Panc1 (cell line): ENCODE results near the gene HEPACAM. TPM values are rescaled to one million over a fixed set of nuclear protein-coding genes. Genes with fewer than 3 reads are reported as not detected.

Experiments used
- ATAC-seq: fragments of 200-7000 bp; cut with Tn5 transposase; 2 replicates; pipeline ENCODE4 v1.9.1; 2020; ENCODE audit warnings: mild to moderate bottlenecking, moderate library complexity
- BruUV-seq: library from RNA; stranded (reverse); fragments of 400-500 nt; replicated peaks from 2 replicates; lab custom pipeline; 2021; lab: Mats Ljungman, UMichigan
- CTCF ChIA-PET: fragments of 300-600 bp; sonication (Branson Sonifier 250); formaldehyde crosslinking; loops from one replicate; lab custom pipeline; 2022; ENCODE audit warnings: antibody characterized with exemption; lab: Charles Lee
- POLR2A ChIA-PET: fragments of 300-600 bp; sonication (Branson Sonifier 250); formaldehyde crosslinking; loops from one replicate; lab custom pipeline; 2022; ENCODE audit warnings: antibody characterized with exemption; lab: Charles Lee
- DNase-seq: peaks from one replicate; pipeline ENCODE4 v3.0.0-alpha.2; 2010; ENCODE audit warnings: low read depth, low spot score
- H3K27ac ChIP-seq: 2 replicates; pipeline ENCODE4 v1.5.1; 2011; ENCODE audit warnings: mild to moderate bottlenecking, low read length, inconsistent platforms
- H3K27me3 ChIP-seq: fragments of 200-500 bp; sonication (Bioruptor generic); 2 replicates; pipeline ENCODE4 v1.6.0; 2014; ENCODE audit warnings: low read length, inconsistent platforms; ENCODE audit not compliant: control insufficient read depth, insufficient read depth
- H3K36me3 ChIP-seq: fragments of 200-500 bp; sonication (Bioruptor generic); 2 replicates; pipeline ENCODE4 v1.5.1; 2014; ENCODE audit warnings: inconsistent platforms, mild to moderate bottlenecking, low read length, moderate library complexity; ENCODE audit not compliant: control insufficient read depth, insufficient read depth
- H3K4me1 ChIP-seq: 2 replicates; pipeline ENCODE4 v1.5.1; 2011; ENCODE audit warnings: inconsistent platforms, mild to moderate bottlenecking, low read length, moderate library complexity; ENCODE audit not compliant: control insufficient read depth, insufficient read depth
- H3K4me3 ChIP-seq, 2 experiments: 2 replicates each; pipeline ENCODE4 v1.5.1; 2011 to 2012; ENCODE audit warnings: low read depth in 2 of 2, low read length in 2 of 2, mild to moderate bottlenecking in 2 of 2, inconsistent platforms in 1 of 2, moderate library complexity in 1 of 2
- H3K9me3 ChIP-seq: fragments of 200-500 bp; sonication (Bioruptor generic); 2 replicates; pipeline ENCODE4 v1.5.1; 2014; ENCODE audit warnings: low read depth, mild to moderate bottlenecking, inconsistent platforms, low read length, moderate library complexity; ENCODE audit not compliant: control insufficient read depth, insufficient read depth
- CTCF ChIP-seq: fragments of 450-650 bp; IDR thresholded peaks from 2 replicates; pipeline ENCODE4 v1.5.1; 2017; ENCODE audit warnings: mild to moderate bottlenecking
- POLR2AphosphoS5 ChIP-seq: IDR thresholded peaks from 2 replicates; pipeline ENCODE4 v1.6.1; 2012; ENCODE audit warnings: mild to moderate bottlenecking, low read depth, low read length, moderate library complexity
- SIN3A ChIP-seq: IDR thresholded peaks from 2 replicates; pipeline ENCODE4 v1.6.1; 2012; ENCODE audit warnings: low read depth, mild to moderate bottlenecking, low read length, moderate library complexity, borderline replicate concordance; ENCODE audit not compliant: insufficient read depth
- TCF7L2 ChIP-seq: IDR thresholded peaks from 2 replicates; pipeline ENCODE4 v1.6.1; 2011; ENCODE audit warnings: mild to moderate bottlenecking, low read depth, low read length, inconsistent platforms
- in situ Hi-C: cut with HindIII; loops from 2 replicates; pipeline ENCODE4 v1.10.0; 2016; ENCODE audit warnings: low sequenced_read_pairs, low pct_unique_long_range_greater_than_20kb
- intact Hi-C: fragments of 100-400 bp; cut with micrococcal nuclease; formaldehyde crosslinking; loops from one replicate; pipeline ENCODE4 v1.10.0; 2022; ENCODE audit not compliant: unreplicated experiment
- total RNA-seq: library from RNA; stranded (reverse); gene quantifications from one replicate; pipeline ENCODE4 v1.2.1, GENCODE V29; 2021; ENCODE audit not compliant: unreplicated experiment
- TF ChIP-seq, protein P1 (sequence below), 2 experiments: IDR thresholded peaks; 2 replicates each; pipeline ENCODE4 v1.6.1; 2011 to 2012; ENCODE audit warnings: low read depth in 2 of 2, control low read depth in 1 of 2, low read length in 1 of 2, mild to moderate bottlenecking in 1 of 2, moderate library complexity in 1 of 2; ENCODE audit not compliant: insufficient read depth in 1 of 2

HEPACAM gene
- total RNA-seq, 1 experiment from 2014 or later = not detected

GRCh38 chr11:124920870-124921609 lies 14.8 kb downstream of the HEPACAM start:
- H3K4me3 ChIP-seq = no peak overlapping the region
- CTCF ChIA-PET = interaction anchor here (0.6 kb wide), 1 partner anchor 139 kb away, joined by 6 read pairs; no protein-coding TSS in a partner anchor
- POLR2A ChIA-PET = interaction anchor here (0.6 kb wide), 1 partner anchor 124 kb away, joined by 4 read pairs; no protein-coding TSS in a partner anchor
- intact Hi-C loops = no loop called here
- DNase-seq (no peak), ATAC-seq (0 out of 2 replicates have a peak, but pooled peaks have one; percentile 34)
- no peak overlapping the region for H3K27ac ChIP-seq
- BruUV-seq = no TSS peak
- H3K36me3 ChIP-seq = no peaks in the 10 kb centered on the region
- no peaks in the 10 kb centered on the region; the same call in 1 of the 2 replicates for H3K27me3 ChIP-seq
- no peaks in the 10 kb centered on the region for H3K9me3 ChIP-seq
- no peaks in the 10 kb centered on the region for H3K4me1 ChIP-seq
- TF ChIP-seq SIN3A (no peak), CTCF (no peak), TCF7L2 (no peak), POLR2AphosphoS5 (no peak)
- TF ChIP-seq, protein P1, sequence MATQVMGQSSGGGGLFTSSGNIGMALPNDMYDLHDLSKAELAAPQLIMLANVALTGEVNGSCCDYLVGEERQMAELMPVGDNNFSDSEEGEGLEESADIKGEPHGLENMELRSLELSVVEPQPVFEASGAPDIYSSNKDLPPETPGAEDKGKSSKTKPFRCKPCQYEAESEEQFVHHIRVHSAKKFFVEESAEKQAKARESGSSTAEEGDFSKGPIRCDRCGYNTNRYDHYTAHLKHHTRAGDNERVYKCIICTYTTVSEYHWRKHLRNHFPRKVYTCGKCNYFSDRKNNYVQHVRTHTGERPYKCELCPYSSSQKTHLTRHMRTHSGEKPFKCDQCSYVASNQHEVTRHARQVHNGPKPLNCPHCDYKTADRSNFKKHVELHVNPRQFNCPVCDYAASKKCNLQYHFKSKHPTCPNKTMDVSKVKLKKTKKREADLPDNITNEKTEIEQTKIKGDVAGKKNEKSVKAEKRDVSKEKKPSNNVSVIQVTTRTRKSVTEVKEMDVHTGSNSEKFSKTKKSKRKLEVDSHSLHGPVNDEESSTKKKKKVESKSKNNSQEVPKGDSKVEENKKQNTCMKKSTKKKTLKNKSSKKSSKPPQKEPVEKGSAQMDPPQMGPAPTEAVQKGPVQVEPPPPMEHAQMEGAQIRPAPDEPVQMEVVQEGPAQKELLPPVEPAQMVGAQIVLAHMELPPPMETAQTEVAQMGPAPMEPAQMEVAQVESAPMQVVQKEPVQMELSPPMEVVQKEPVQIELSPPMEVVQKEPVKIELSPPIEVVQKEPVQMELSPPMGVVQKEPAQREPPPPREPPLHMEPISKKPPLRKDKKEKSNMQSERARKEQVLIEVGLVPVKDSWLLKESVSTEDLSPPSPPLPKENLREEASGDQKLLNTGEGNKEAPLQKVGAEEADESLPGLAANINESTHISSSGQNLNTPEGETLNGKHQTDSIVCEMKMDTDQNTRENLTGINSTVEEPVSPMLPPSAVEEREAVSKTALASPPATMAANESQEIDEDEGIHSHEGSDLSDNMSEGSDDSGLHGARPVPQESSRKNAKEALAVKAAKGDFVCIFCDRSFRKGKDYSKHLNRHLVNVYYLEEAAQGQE (IDR thresholded peaks at IDR 0.05; ENCODE audit: insufficient read depth in 1 of 2, low read depth in 2 of 2, low read length in 1 of 2) = no peak
- in situ Hi-C loops = no loop called here

DNA sequence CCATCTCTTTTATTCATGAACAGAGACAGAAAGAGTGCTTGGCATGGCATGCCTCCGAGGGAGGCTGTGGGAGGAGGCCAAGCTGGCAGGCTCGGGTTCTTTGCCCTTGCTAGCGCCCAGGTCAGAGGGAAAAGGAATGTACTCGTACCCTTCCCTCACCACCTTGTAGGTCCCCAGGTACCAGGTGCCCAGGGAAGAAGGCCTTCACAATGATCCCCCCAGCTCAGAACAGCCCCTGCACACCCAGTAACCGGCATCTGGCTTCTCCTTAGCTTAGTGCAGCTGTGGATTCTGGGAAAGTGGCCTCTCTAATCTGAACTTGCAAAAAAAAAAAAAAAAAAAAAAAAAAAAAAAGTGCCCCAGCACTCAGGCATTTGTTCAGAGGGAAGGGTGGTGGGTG lies 15.5 kb downstream of the HEPACAM start:
- ATAC-seq (no peak), DNase-seq (no peak)
- Histone ChIP-seq H3K27ac (no peak overlapping the region), H3K9me3 (no peaks in the 10 kb centered on the region), H3K4me1 (no peaks in the 10 kb centered on the region), H3K4me3 (no peak overlapping the region), H3K27me3 (no peaks in the 10 kb centered on the region; the same call in 1 of the 2 replicates), H3K36me3 (no peaks in the 10 kb centered on the region)
- BruUV-seq = no TSS peak
- intact Hi-C loops = no loop called here
- in situ Hi-C loops = no loop called here
- ChIA-PET POLR2A (no interaction called here), CTCF (interaction anchor here (0.6 kb wide), 1 partner anchor 138 kb away, joined by 6 read pairs; no protein-coding TSS in a partner anchor)
- no peak for TF ChIP-seq POLR2AphosphoS5
- no peak for TF ChIP-seq TCF7L2
- no peak for TF ChIP-seq CTCF
- TF ChIP-seq SIN3A = no peak
- TF ChIP-seq, protein P1 (IDR thresholded peaks at IDR 0.05; ENCODE audit: insufficient read depth in 1 of 2, low read depth in 2 of 2, low read length in 1 of 2) = no peak
